ENCODE measurements around the gene AHCYL1. TPM values are rescaled to one million over a fixed set of nuclear protein-coding genes. Genes with fewer than 3 reads are reported as not detected.
A peak's percentile ranks its signal among the peaks of the same experiment; 100 is the strongest.

Gene AHCYL1
- total RNA-seq, 1 experiment from 2014 or later: 89.0 TPM

DNA sequence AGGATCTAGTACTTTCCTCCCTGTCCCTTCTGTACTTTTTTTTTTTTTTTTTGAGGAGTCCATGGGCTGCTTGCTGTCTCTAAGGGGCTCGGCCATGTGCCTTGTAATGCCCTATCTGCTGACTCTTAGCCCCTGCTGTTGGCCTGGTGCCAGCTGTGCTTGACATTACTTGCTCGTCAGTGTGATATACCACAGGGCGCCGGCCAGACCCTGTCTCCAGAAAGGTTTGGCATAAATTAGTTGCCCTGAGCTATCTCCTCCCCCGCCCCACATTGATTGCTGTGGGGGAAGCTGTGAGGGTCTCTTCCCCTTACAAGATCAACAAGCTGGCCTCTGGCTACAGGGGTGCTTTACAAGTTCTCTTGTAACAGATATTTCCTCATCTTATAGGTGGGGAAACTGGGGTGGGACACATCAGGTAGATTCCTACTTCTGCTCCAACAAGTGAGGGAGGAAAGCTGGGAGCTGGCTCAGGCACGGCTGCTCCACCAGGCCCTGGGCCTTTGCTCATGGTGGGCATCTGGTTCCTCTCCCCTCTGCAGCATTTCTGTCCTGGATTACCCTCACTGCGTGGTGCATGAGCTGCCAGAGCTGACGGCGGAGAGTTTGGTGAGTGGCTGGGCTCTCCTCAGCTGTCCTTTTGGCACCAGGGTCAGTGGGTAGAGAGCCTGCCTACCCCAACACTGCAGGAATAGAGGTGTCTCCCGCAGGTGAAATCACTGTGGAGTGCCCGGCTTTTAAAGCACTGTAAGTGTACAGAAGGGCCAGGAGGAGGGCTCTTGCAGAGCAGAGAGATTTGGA, 65.4 kb downstream of the AHCYL1 start:
- TF ChIP-seq, protein P1, sequence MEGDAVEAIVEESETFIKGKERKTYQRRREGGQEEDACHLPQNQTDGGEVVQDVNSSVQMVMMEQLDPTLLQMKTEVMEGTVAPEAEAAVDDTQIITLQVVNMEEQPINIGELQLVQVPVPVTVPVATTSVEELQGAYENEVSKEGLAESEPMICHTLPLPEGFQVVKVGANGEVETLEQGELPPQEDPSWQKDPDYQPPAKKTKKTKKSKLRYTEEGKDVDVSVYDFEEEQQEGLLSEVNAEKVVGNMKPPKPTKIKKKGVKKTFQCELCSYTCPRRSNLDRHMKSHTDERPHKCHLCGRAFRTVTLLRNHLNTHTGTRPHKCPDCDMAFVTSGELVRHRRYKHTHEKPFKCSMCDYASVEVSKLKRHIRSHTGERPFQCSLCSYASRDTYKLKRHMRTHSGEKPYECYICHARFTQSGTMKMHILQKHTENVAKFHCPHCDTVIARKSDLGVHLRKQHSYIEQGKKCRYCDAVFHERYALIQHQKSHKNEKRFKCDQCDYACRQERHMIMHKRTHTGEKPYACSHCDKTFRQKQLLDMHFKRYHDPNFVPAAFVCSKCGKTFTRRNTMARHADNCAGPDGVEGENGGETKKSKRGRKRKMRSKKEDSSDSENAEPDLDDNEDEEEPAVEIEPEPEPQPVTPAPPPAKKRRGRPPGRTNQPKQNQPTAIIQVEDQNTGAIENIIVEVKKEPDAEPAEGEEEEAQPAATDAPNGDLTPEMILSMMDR (conservative IDR thresholded peaks at IDR 0.05): no peak
- Histone ChIP-seq H3K27ac (ENCODE audit: insufficient read length, low read depth, low read length) (no peak overlapping the region), H2BK15ac (ENCODE audit: low read depth, low read length) (no peak overlapping the region), H3K27me3 (ENCODE audit: insufficient read depth, low read length) (no peaks in the 10 kb centered on the region), H2BK5ac (ENCODE audit: insufficient read length, low read length) (no peak overlapping the region), H3K56ac (ENCODE audit: insufficient read length, low read depth, low read length) (no peak overlapping the region), H2AK5ac (ENCODE audit: insufficient read length, low read length) (no peak overlapping the region), H3K14ac (ENCODE audit: insufficient read depth, low read length) (no peak overlapping the region), H4K91ac (ENCODE audit: insufficient read length, low read depth, low read length) (no peak overlapping the region), H3K4me2 (ENCODE audit: insufficient read depth, insufficient read length, low read length) (no peak overlapping the region), H3K9me3 (ENCODE audit: control insufficient read depth, low read depth, low read length) (no peaks in the 10 kb centered on the region), H3K23me2 (ENCODE audit: insufficient read length, low read depth, low read length, poor library complexity, severe bottlenecking) (no peaks in the 10 kb centered on the region), H2AFZ (ENCODE audit: low read length) (no peak overlapping the region), H4K5ac (ENCODE audit: insufficient read length, low read depth, low read length) (no peak overlapping the region), H2BK20ac (ENCODE audit: low read depth, low read length, poor library complexity, severe bottlenecking) (no peak overlapping the region), H3K4me1 (ENCODE audit: insufficient read depth, low read length) (no peaks in the 10 kb centered on the region), H3T11ph (ENCODE audit: low read length) (no peak overlapping the region), H3K4ac (ENCODE audit: low read depth, low read length) (no peak overlapping the region), H3K23ac (ENCODE audit: insufficient read length, low read depth, low read length) (no peak overlapping the region), H4K20me1 (ENCODE audit: control insufficient read depth, insufficient read depth, insufficient read length) (no peaks in the 10 kb centered on the region), H3K79me1 (ENCODE audit: insufficient read depth, low read depth, low read length, poor library complexity, severe bottlenecking) (no peaks in the 10 kb centered on the region), H3K79me2 (ENCODE audit: insufficient read depth, low read length) (no peaks in the 10 kb centered on the region), H3K18ac (ENCODE audit: insufficient read length, low read depth, low read length) (no peak overlapping the region), H3K9ac (ENCODE audit: extremely low read depth, insufficient read length, low read length) (no peak overlapping the region), H2BK120ac (ENCODE audit: low read depth, low read length, poor library complexity, severe bottlenecking) (no peak overlapping the region), H2BK12ac (ENCODE audit: insufficient read length, low read depth, low read length) (no peak overlapping the region), H4K8ac (replicated peaks; ENCODE audit: insufficient read length, low read depth, low read length) (no peak overlapping the region)
- no CpG with 5 or more reads among the region's 11 CpGs for WGBS (ENCODE audit: extremely low coverage, insufficient read length, low lambda C conversion rate)
- no peaks in the 10 kb centered on the region for H3K9me3 Mint-ChIP-seq
- no peak overlapping the region for H3K4me3 Mint-ChIP-seq
- peaks cover 46 to 97% (median 91%) of the 10 kb centered on the region in 3 experiments for H3K36me3 Mint-ChIP-seq (ENCODE audit: insufficient read depth in 1 of 3, low read depth in 3 of 3)
- H3K27me3 Mint-ChIP-seq (ENCODE audit: low read depth): no peaks in the 10 kb centered on the region
- DNase-seq: no peak
- H3K27ac Mint-ChIP-seq: peak overlapping the region in 1 of 3 experiments; percentile 40; a peak in 2 of 7 replicates
- H3K4me1 Mint-ChIP-seq: no peaks in the 10 kb centered on the region

Measured in H9 (cell line).